HG02981 (cell line): ENCODE measurements around the gene PDIA2.

ENCODE experiments used
- ATAC-seq: cut with Tn5 transposase; IDR thresholded peaks from one replicate; pipeline ENCODE4 v1.9.1; 2021; ENCODE audit warnings: mild to moderate bottlenecking, moderate library complexity; ENCODE audit not compliant: unreplicated experiment

The PDIA2 gene

GRCh38 chr16:296276-296675, 13.3 kb downstream of the PDIA2 start:
- no peak for ATAC-seq

- no peak for ATAC-seq
These were observed 14.0 kb downstream of the PDIA2 start for GRCh38 chr16:296806-297510.

- no peak for ATAC-seq
These were observed 14.9 kb downstream of the PDIA2 start for GRCh38 chr16:297832-298231.

DNA sequence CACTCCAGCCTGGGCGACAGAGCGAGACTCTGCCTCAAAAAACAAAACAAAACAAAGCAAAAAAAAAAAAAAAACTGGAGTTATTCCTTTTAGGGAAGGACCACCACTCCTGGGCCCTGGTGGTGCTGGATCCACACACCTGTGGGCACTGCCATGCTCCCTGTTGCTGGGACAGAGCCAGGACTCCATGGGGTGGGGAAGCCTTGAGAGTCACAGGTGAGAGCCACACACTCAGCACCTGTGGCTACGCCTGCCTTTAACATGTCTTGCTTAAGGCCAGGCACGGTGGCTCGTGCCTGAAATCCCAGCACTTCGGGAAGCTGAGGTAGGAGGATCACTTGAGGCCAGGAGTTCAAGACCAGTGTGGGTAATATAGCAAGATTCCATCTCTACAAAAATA, 18.3 kb downstream of the PDIA2 start:
- no peak for ATAC-seq

DNA sequence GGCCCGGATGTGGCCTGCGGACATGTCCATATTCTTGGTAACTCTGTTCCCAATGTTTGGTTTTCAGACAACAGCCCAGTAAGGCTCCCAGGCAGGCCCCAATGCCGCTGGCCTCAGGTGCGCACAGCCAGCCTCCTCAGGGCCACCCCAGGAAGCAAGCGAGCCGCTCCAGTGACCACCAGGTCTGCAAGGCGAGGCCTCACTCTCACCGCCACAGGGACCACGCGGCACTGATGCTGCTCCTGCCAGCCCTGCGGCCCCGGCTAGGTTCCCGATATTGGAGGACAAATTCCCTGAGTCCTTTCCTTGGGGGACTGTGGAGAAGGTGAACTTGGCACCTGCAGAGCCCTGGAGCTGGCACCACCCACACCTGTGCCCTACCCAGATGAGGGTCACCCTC, 19.0 kb downstream of the PDIA2 start:
- no peak for ATAC-seq

GRCh38 chr16:303760-304505, 21.0 kb downstream of the PDIA2 start:
- no peak for ATAC-seq

- ATAC-seq: no peak
These were observed 23.1 kb downstream of the PDIA2 start for GRCh38 chr16:305916-306626.

- no peak for ATAC-seq
These were observed 24.0 kb downstream of the PDIA2 start for GRCh38 chr16:306911-307370.

GRCh38 chr16:307691-308312, 24.8 kb downstream of the PDIA2 start:
- no peak for ATAC-seq

- ATAC-seq: no peak
These were observed 26.5 kb downstream of the PDIA2 start for GRCh38 chr16:309476-309875.

- no peak for ATAC-seq
These were observed 28.8 kb downstream of the PDIA2 start for GRCh38 chr16:311725-312124.

DNA sequence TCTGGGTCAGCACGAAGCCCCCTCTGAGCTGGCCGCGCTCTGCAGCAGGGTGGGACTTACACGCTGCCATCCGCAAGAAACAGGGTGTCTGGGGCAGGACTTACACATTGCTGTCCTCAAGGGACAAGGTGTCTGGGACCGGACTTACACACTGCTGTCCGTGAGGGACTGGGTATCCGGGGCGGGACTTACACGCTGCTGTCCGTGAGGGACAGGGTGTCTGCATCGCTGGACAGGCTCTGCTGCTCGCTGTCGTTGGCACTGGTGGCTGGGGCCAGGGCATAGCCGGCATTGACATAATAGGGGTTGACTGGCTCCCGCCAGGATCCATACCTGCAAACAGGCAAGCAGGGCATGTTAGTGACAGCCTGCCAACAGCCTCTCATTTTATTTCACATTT, 31.4 kb downstream of the PDIA2 start:
- ATAC-seq: no peak

DNA sequence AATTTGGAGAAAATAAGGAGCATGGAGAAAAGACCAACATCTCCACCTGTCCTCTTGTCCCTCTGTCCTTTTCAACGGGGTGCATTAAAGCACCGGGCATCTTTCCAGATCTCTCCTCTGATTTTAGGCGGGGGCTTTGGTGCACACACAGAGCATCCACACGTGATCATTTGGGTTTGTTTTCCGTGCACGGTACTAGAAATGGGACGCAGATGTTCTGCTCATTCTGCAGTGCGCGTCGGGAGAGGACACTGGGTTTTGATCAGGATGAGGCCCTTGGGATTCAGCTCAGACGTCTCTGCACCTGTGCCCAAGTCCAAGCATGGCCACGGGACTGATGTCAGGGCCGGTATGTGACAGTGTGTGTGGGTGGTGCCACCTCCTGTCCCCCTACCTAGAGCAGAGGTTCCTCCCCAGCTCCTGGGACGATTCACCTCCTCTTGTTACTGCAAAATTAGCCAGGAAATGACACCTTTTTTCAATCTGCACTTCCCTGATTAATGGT, 31.9 kb downstream of the PDIA2 start:
- ATAC-seq: no peak

DNA sequence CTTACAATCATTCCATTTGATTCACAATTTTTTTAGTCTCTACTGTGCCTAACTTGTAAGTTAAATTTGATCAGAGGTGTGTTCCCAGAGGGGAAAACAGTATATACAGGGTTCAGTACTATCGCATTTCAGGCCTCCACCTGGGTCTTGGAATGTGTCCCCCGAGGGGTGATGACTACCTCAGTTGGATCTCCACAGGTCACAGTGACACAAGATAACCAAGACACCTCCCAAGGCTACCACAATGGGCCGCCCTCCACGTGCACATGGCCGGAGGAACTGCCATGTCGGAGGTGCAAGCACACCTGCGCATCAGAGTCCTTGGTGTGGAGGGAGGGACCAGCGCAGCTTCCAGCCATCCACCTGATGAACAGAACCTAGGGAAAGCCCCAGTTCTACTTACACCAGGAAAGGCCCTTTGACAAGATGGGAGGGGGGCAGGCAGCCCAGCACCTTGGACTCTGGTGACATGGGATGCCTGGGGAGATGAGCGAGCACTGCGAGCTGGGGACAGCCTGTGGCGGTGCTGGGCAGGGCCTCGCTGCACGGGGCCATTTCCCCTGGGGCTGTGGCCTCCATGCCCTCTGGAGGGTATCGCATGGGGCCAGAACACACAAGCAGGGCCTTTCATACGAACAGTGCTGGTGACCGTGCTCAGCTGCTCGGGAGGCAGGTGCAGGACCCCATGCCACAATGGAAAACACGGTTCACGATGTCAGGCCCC, 33.9 kb downstream of the PDIA2 start:
- ATAC-seq: no peak

DNA sequence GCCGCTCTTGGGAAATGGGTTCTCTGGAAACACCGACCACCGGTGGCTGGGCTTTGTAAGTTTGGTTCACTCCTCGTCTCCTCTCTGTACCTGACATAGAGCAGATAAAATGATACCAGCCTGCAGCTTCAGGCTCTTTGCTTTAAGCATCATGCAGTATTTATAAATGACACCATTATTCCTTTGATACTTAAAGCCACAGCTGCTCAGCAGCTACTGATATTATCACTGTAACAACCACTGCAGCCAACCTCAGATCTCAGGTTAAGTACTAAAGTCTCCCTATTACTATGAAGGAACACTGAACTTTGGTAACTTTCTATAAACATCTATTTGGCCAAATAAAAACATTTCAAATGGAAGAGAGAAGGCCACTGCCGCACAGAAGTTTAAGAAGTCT, 34.6 kb downstream of the PDIA2 start:
- ATAC-seq: no peak

- no peak for ATAC-seq
These were observed 35.7 kb downstream of the PDIA2 start for GRCh38 chr16:318628-319027.

DNA sequence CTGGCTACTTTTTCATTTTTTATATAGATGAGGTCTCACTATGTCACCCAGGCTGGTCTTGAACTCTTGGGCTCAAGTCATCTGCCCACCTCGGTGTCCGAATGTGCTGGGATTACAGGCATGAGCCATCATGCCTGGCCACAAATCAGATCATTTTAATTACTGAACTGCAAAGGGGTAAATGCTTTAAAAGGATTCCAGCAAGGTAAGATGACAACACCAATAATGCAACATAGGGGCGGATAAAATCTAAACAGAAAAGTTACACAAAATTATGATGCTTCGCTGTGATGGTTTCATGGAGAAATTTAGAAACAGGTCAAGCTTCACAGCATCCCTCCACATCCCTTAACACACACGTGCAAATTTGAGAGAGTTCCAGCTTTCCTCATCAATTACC, 37.2 kb downstream of the PDIA2 start:
- no peak for ATAC-seq

GRCh38 chr16:321532-321931, 38.6 kb downstream of the PDIA2 start:
- ATAC-seq: no peak

DNA sequence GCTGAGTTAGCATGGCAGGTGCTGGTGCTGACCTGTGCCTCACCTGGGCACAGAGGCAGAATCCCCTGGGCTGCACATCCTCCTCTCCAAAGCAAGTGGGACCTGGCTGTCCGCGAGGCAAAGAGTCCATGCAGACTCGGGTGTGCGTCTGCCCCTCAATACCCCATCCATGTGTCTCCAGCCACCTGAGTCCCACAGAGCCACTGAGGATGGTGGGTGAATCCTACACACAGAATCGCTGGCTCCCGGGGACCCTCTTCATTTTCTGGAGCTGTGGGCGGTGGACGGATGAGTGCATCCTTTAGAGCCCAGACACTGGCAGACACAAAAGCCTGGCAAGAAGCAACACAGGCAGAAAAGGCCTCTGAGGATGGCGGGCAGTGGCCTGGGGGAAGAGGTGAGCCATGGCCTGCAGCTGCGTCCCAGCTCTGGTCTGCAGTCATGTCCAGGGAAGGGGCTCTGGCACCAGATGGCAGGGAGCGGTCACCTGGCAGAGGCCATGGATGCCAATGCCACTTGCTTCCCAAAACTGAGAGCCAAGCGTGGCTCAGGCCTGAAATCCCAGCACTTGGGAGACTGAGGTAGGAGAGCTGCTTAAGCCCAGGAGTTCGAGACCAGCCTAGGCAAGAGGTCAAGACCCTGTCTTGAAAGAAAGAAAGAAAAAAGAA, 39.6 kb downstream of the PDIA2 start:
- ATAC-seq: no peak

DNA sequence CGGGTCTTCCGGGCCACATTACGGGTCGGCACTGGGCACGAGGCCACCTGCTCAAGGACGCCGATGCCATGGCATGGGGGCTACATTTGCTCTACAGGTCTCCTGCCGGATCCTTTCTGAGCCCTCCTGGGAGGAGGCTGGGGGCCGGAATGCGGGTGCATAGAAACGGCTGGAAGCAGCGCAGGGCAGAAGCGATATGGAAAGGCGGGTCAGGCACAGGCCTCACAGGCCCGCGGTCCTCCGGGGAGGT, 41.2 kb downstream of the PDIA2 start:
- ATAC-seq: no peak
